Smooth muscle cell (in vitro differentiated cells): ENCODE results near the gene TJAP1. TPM values are rescaled to one million over a fixed set of nuclear protein-coding genes. Genes with fewer than 3 reads are reported as not detected.

ENCODE experiments used
- DNase-seq: peaks from one replicate; lab custom pipeline; 2025; ENCODE audit not compliant: unreplicated experiment; lab: John Stamatoyannopoulos, UW
- H2AFZ ChIP-seq: fragments of 200-600 bp; sonication (generic); 2 replicates; pipeline ENCODE4 v1.6.0; 2016; ENCODE audit warnings: antibody characterized with exemption, low read depth, mild to moderate bottlenecking
- H3F3A ChIP-seq: fragments of 200-600 bp; sonication (generic); 2 replicates; pipeline ENCODE4 v1.6.0; 2017; ENCODE audit warnings: antibody characterized with exemption, low read depth
- H3K27ac ChIP-seq: fragments of 200-600 bp; sonication (generic); 2 replicates; pipeline ENCODE4 v1.5.1; 2016; ENCODE audit warnings: low read depth, mild to moderate bottlenecking
- H3K27me3 ChIP-seq: fragments of 200-600 bp; sonication (generic); 2 replicates; pipeline ENCODE4 v1.6.1; 2016; ENCODE audit warnings: low read depth, mild to moderate bottlenecking
- H3K36me3 ChIP-seq: fragments of 200-600 bp; sonication (generic); 2 replicates; pipeline ENCODE4 v1.5.1; 2016; ENCODE audit warnings: low read depth
- H3K4me1 ChIP-seq: fragments of 200-600 bp; sonication (generic); 2 replicates; pipeline ENCODE4 v1.5.1; 2016; ENCODE audit warnings: low read depth
- H3K4me2 ChIP-seq: fragments of 200-600 bp; sonication (generic); 2 replicates; pipeline ENCODE4 v1.6.0; 2016; ENCODE audit warnings: mild to moderate bottlenecking
- H3K4me3 ChIP-seq: fragments of 200-600 bp; sonication (generic); 2 replicates; pipeline ENCODE4 v1.5.1; 2016; ENCODE audit warnings: mild to moderate bottlenecking
- H3K79me2 ChIP-seq: fragments of 200-600 bp; sonication (generic); 2 replicates; pipeline ENCODE4 v1.6.0; 2016; ENCODE audit warnings: low read depth, mild to moderate bottlenecking
- H3K9ac ChIP-seq: fragments of 200-600 bp; sonication (generic); 2 replicates; pipeline ENCODE4 v1.6.0; 2016; ENCODE audit warnings: low read depth
- H3K9me3 ChIP-seq: fragments of 200-600 bp; sonication (generic); replicated peaks from 2 replicates; pipeline ENCODE4 v1.5.1; 2016; ENCODE audit warnings: low read depth
- H4K20me1 ChIP-seq: fragments of 200-600 bp; sonication (generic); 2 replicates; pipeline ENCODE4 v1.6.0; 2016; ENCODE audit warnings: low read depth
- CTCF ChIP-seq: fragments of 200-600 bp; sonication (generic); IDR thresholded peaks from 2 replicates; pipeline ENCODE4 v1.5.1; 2017; ENCODE audit warnings: borderline replicate concordance, mild to moderate bottlenecking, antibody characterized with exemption; ENCODE audit not compliant: insufficient read depth, poor library complexity, severe bottlenecking
- WGBS: methylation state at CpG from one replicate; pipeline ENCODE4 v1.1.7; 2016; ENCODE audit warnings: low lambda C conversion rate; 5-methylcytosine and 5-hydroxymethylcytosine counted together
- microRNA-seq: library from miRNA; unstranded; fragments of <30 nt; microRNA quantifications from one replicate; pipeline ENCODE4, GENCODE V29; 2016; ENCODE audit warnings: borderline number of aligned reads
- polyA plus RNA-seq: library from polyadenylated mRNA; unstranded; fragments of >200 nt; fragmentation: Nextera tagmentation; extraction: Ambion mirVana; gene quantifications from 2 replicates; pipeline ENCODE4 v1.2.1, GENCODE V29; 2016
- small RNA-seq: library from RNA; depleted of rRNA; stranded (forward); fragments of <200 nt; gene quantifications from one replicate; pipeline ENCODE3, GENCODE V24; 2014
- total RNA-seq: library from RNA; depleted of rRNA; stranded (reverse); fragments of >200 nt; gene quantifications from 2 replicates; pipeline ENCODE4 v1.2.3, GENCODE V29; 2014

The TJAP1 gene
- total and polyA plus RNA-seq, 2 experiments from 2014 or later: 9.3 to 13.5 TPM

- H3K4me2 ChIP-seq: no peak overlapping the region
- no peaks in the 10 kb centered on the region for H3K79me2 ChIP-seq
- no peaks in the 10 kb centered on the region for H3K27me3 ChIP-seq
- H3K4me3 ChIP-seq: no peak overlapping the region
- WGBS: 97% methylated on average over 8 of the region's 8 CpGs
- no peak overlapping the region for H2AFZ ChIP-seq
- no peaks in the 10 kb centered on the region for H3K4me1 ChIP-seq
- H3K36me3 ChIP-seq: peaks cover 13% of the 10 kb centered on the region
- H4K20me1 ChIP-seq: no peaks in the 10 kb centered on the region
- no peak overlapping the region for H3K27ac ChIP-seq
- H3K9me3 ChIP-seq: no peaks in the 10 kb centered on the region
- DNase-seq: no peak
- no peak overlapping the region for H3K9ac ChIP-seq
- no peak for TF ChIP-seq CTCF
- H3F3A ChIP-seq: no peaks in the 10 kb centered on the region
These were observed 64.6 kb downstream of the TJAP1 start for GRCh38 chr6:43541774-43542471.

GRCh38 chr6:43544461-43544860 is 67.1 kb downstream of the TJAP1 start:
- Histone ChIP-seq H3K9me3 (no peaks in the 10 kb centered on the region), H2AFZ (no peak overlapping the region), H3K4me2 (no peak overlapping the region), H3K4me3 (no peak overlapping the region), H3F3A (no peaks in the 10 kb centered on the region), H3K4me1 (no peaks in the 10 kb centered on the region), H4K20me1 (no peaks in the 10 kb centered on the region), H3K27me3 (no peaks in the 10 kb centered on the region), H3K79me2 (no peaks in the 10 kb centered on the region), H3K36me3 (peaks cover 30% of the 10 kb centered on the region), H3K9ac (no peak overlapping the region), H3K27ac (no peak overlapping the region)
- TF ChIP-seq CTCF: no peak
- no peak for DNase-seq
- WGBS: 94% methylated on average over 4 of the region's 4 CpGs

GRCh38 chr6:43547222-43547621 is 69.9 kb downstream of the TJAP1 start:
- H3K36me3 ChIP-seq: peaks cover 32% of the 10 kb centered on the region
- TF ChIP-seq CTCF: no peak
- H3K9me3 ChIP-seq: no peaks in the 10 kb centered on the region
- H3K4me2 ChIP-seq: no peak overlapping the region
- H4K20me1 ChIP-seq: no peaks in the 10 kb centered on the region
- no peaks in the 10 kb centered on the region for H3K27me3 ChIP-seq
- H3F3A ChIP-seq: no peaks in the 10 kb centered on the region
- no peaks in the 10 kb centered on the region for H3K79me2 ChIP-seq
- WGBS: 92% methylated on average over 3 of the region's 3 CpGs
- no peak overlapping the region for H2AFZ ChIP-seq
- H3K27ac ChIP-seq: no peak overlapping the region
- no peak overlapping the region for H3K9ac ChIP-seq
- H3K4me3 ChIP-seq: no peak overlapping the region
- H3K4me1 ChIP-seq: no peaks in the 10 kb centered on the region
- DNase-seq: no peak

Small RNA genes within 50 kb of the gene (microRNA-seq; reads per million reads assigned to microRNA genes)
- 4.1 reads per million for gene MIR6780B

Small RNA genes within 50 kb of the gene (small RNA-seq; reads per million reads assigned to genes)
- not detected for gene MIR6780B
- gene RF00426: not detected
- not detected for gene RNU6-1113P

Other genes with a start within 250 kb of the TJAP1 start
- 18.4 and 33.8 TPM in 2 replicates for gene DNPH1, start 248.1 kb upstream of the TJAP1 start, total RNA-seq
- 82.1 and 82.4 TPM in 2 replicates for gene DNPH1, start 248.1 kb upstream of the TJAP1 start, polyA plus RNA-seq
- not detected in 2 replicates for gene TTBK1, start 234.1 kb upstream of the TJAP1 start, total RNA-seq
- gene TTBK1, start 234.1 kb upstream of the TJAP1 start, polyA plus RNA-seq: 0.17 TPM in 1 of 2 replicates, not detected in the other
- gene SLC22A7, start 179.3 kb upstream of the TJAP1 start, total RNA-seq: not detected in 2 replicates
- gene SLC22A7, start 179.3 kb upstream of the TJAP1 start, polyA plus RNA-seq: not detected in 2 replicates
- gene CRIP3, start 168.7 kb upstream of the TJAP1 start, total RNA-seq: not detected in 2 replicates
- 0.44 TPM in 1 of 2 replicates, not detected in the other for gene CRIP3, start 168.7 kb upstream of the TJAP1 start, polyA plus RNA-seq
- 13.8 and 14.7 TPM in 2 replicates for gene ZNF318, start 107.9 kb upstream of the TJAP1 start, total RNA-seq
- 5.8 and 6.7 TPM in 2 replicates for gene ZNF318, start 107.9 kb upstream of the TJAP1 start, polyA plus RNA-seq
- gene ABCC10, start 50.0 kb upstream of the TJAP1 start, total RNA-seq: 11.2 and 12.5 TPM in 2 replicates
- 17.8 and 35.0 TPM in 2 replicates for gene ABCC10, start 50.0 kb upstream of the TJAP1 start, polyA plus RNA-seq
- gene DLK2, start 22.0 kb upstream of the TJAP1 start, total RNA-seq: 0.27 and 2.0 TPM in 2 replicates
- gene DLK2, start 22.0 kb upstream of the TJAP1 start, polyA plus RNA-seq: 3.7 and 3.8 TPM in 2 replicates
- gene LRRC73, start 32.8 kb downstream of the TJAP1 start, total RNA-seq: 0.09 and 2.1 TPM in 2 replicates
- gene LRRC73, start 32.8 kb downstream of the TJAP1 start, polyA plus RNA-seq: 1.8 and 2.2 TPM in 2 replicates
- gene YIPF3, start 39.4 kb downstream of the TJAP1 start, total RNA-seq: 145 and 199 TPM in 2 replicates
- 181 and 182 TPM in 2 replicates for gene YIPF3, start 39.4 kb downstream of the TJAP1 start, polyA plus RNA-seq
- gene POLR1C, start 39.5 kb downstream of the TJAP1 start, total RNA-seq: 27.0 and 33.4 TPM in 2 replicates
- 21.0 and 39.8 TPM in 2 replicates for gene POLR1C, start 39.5 kb downstream of the TJAP1 start, polyA plus RNA-seq
- 20.0 and 31.9 TPM in 2 replicates for gene XPO5, start 98.5 kb downstream of the TJAP1 start, total RNA-seq
- 10.9 and 11.7 TPM in 2 replicates for gene XPO5, start 98.5 kb downstream of the TJAP1 start, polyA plus RNA-seq
- 13.3 and 16.8 TPM in 2 replicates for gene POLH, start 98.6 kb downstream of the TJAP1 start, total RNA-seq
- gene POLH, start 98.6 kb downstream of the TJAP1 start, polyA plus RNA-seq: 8.4 and 18.2 TPM in 2 replicates
- 53.7 and 56.0 TPM in 2 replicates for gene GTPBP2, start 151.7 kb downstream of the TJAP1 start, total RNA-seq
- 18.3 and 23.4 TPM in 2 replicates for gene GTPBP2, start 151.7 kb downstream of the TJAP1 start, polyA plus RNA-seq
- 50.3 and 53.1 TPM in 2 replicates for gene MAD2L1BP, start 158.3 kb downstream of the TJAP1 start, total RNA-seq
- gene MAD2L1BP, start 158.3 kb downstream of the TJAP1 start, polyA plus RNA-seq: 40.3 and 42.0 TPM in 2 replicates
- gene RSPH9, start 167.5 kb downstream of the TJAP1 start, total RNA-seq: 0.76 and 1.9 TPM in 2 replicates
- 2.5 and 3.4 TPM in 2 replicates for gene RSPH9, start 167.5 kb downstream of the TJAP1 start, polyA plus RNA-seq
- gene MRPS18A, start 210.2 kb downstream of the TJAP1 start, total RNA-seq: 30.9 and 40.4 TPM in 2 replicates
- 59.9 and 73.7 TPM in 2 replicates for gene MRPS18A, start 210.2 kb downstream of the TJAP1 start, polyA plus RNA-seq